K562 (cell line): Measurements from ENCODE around the gene TGFBR3L. TPM values are rescaled to one million over a fixed set of nuclear protein-coding genes. Genes with fewer than 3 reads are reported as not detected.

Experiments
- BRCA1 ChIP-seq, 2 experiments: fragments of 450-650 bp in 1 of 2; sonication (generic) in 1 of 2; formaldehyde crosslinking in 1 of 2; IDR thresholded peaks; 2 replicates each; pipeline versions ENCODE4 v1.5.0 to v1.6.1; 2017 to 2020; ENCODE audit warnings: mild to moderate bottlenecking in 1 of 2, missing genetic modification reagents in 1 of 2
- CGGBP1 ChIP-seq: fragments of 250-450 bp; sonication (Bioruptor Pico); IDR thresholded peaks from 2 replicates; pipeline ENCODE4 v1.9.0; 2021; ENCODE audit warnings: mild to moderate bottlenecking
- CHD7 ChIP-seq: fragments of 200-600 bp; sonication (generic); IDR thresholded peaks from one replicate; pipeline ENCODE4 v1.6.1; 2012; ENCODE audit warnings: mild to moderate bottlenecking, low read depth, low read length, inconsistent platforms
- CXXC5 ChIP-seq: fragments of 250-450 bp; sonication (Bioruptor Pico); IDR thresholded peaks from 2 replicates; pipeline ENCODE4 v1.8.0; 2022; ENCODE audit warnings: inconsistent platforms, mild to moderate bottlenecking, moderate library complexity
- MXI1 ChIP-seq: IDR thresholded peaks from 2 replicates; pipeline ENCODE4 v1.6.1; 2011; ENCODE audit warnings: low read depth, mild to moderate bottlenecking, improper control_type of control experiment, low read length
- NELFE ChIP-seq: IDR thresholded peaks from 2 replicates; pipeline ENCODE4 v1.6.1; 2011; ENCODE audit warnings: mild to moderate bottlenecking; ENCODE audit not compliant: insufficient read depth, insufficient read length
- SOX6 ChIP-seq: fragments of 450-650 bp; IDR thresholded peaks from 2 replicates; pipeline ENCODE4 v1.6.1; 2014; ENCODE audit warnings: mild to moderate bottlenecking
- TFAP4 ChIP-seq: sonication (generic); formaldehyde crosslinking; IDR thresholded peaks from 2 replicates; pipeline ENCODE4 v1.8.0; 2022; ENCODE audit warnings: missing genetic modification reagents, mild to moderate bottlenecking, moderate library complexity, borderline replicate concordance
- ZBTB43 ChIP-seq: sonication (generic); formaldehyde crosslinking; IDR thresholded peaks from 2 replicates; pipeline ENCODE4 v1.8.0; 2023; ENCODE audit warnings: mild to moderate bottlenecking, missing genetic modification reagents
- ZBTB8A ChIP-seq: fragments of 450-650 bp; IDR thresholded peaks from 2 replicates; pipeline ENCODE4 v1.6.1; 2018; ENCODE audit warnings: mild to moderate bottlenecking, moderate library complexity; ENCODE audit not compliant: partially characterized antibody
- ZNF133 ChIP-seq: fragments of 250-450 bp; sonication (Bioruptor Pico); IDR thresholded peaks from 2 replicates; pipeline ENCODE4 v1.4.0; 2020; ENCODE audit warnings: mild to moderate bottlenecking
- ZNF408 ChIP-seq: fragments of 250-450 bp; sonication (Bioruptor Pico); IDR thresholded peaks from 2 replicates; pipeline ENCODE4 v1.4.0; 2020; ENCODE audit warnings: low read depth, mild to moderate bottlenecking, moderate library complexity
- ZNF431 ChIP-seq: sonication (generic); formaldehyde crosslinking; IDR thresholded peaks from 2 replicates; pipeline ENCODE4 v1.8.0; 2022; ENCODE audit warnings: mild to moderate bottlenecking, missing genetic modification reagents
- ZNF75A ChIP-seq: fragments of 450-650 bp; formaldehyde crosslinking; IDR thresholded peaks from 2 replicates; pipeline ENCODE4 v1.4.0; 2020; ENCODE audit warnings: mild to moderate bottlenecking
- polyA plus RNA-seq, 8 experiments: library from polyadenylated mRNA; depleted of rRNA in 4 of 8; stranded (reverse) in 5 of 8; unstranded in 3 of 8; fragments of >200 nt; fragmentation: Nextera tagmentation in 2 of 8; fragmentation: Illumina TruSeq in 1 of 8; extraction: Ambion mirVana in 2 of 8; extraction: Trizol in 1 of 8; gene quantifications; 2 replicates each; pipeline versions ENCODE4 v1.2.1 to v1.2.3, GENCODE V29; 2011 to 2014; ENCODE audit warnings: inconsistent platforms in 1 of 8, missing spikeins in 1 of 8
- total RNA-seq, 7 experiments: library from RNA; depleted of rRNA in 6 of 7; stranded (reverse); fragments of >200 nt in 6 of 7; fragmentation: Illumina TruSeq in 2 of 7; extraction: Trizol in 2 of 7; gene quantifications; 2 replicates each; pipeline versions ENCODE4 v1.2.1 to v1.2.3, GENCODE V29; 2011 to 2021; ENCODE audit warnings: low replicate concordance in 1 of 7

TGFBR3L gene
- total and polyA plus RNA-seq, 9 of the 15 experiments (the other 6 are each of a cell fraction or from before 2014, with no cell fraction given): not detected

- no peak for TF ChIP-seq ZNF408 (CRISPR knock-in tag)
- TF ChIP-seq ZBTB8A: no peak
- TF ChIP-seq ZNF133 (CRISPR knock-in tag): no peak
- TF ChIP-seq ZBTB43 (CRISPR knock-in tag): no peak
- no peak for TF ChIP-seq ZNF431 (CRISPR knock-in tag)
- TF ChIP-seq MXI1: no peak
- no peak for TF ChIP-seq CXXC5
- no peak for TF ChIP-seq SOX6
- no peak for TF ChIP-seq NELFE
- no peak for TF ChIP-seq CHD7
- no peak for TF ChIP-seq TFAP4 (CRISPR knock-in tag)
- TF ChIP-seq BRCA1 (IDR thresholded peaks at IDR 0.05): no peak
- TF ChIP-seq BRCA1 (CRISPR knock-in tag; IDR thresholded peaks at IDR 0.05): no peak
- no peak for TF ChIP-seq ZNF75A (CRISPR knock-in tag)
- TF ChIP-seq CGGBP1 (CRISPR knock-in tag): no peak
Observed at GRCh38 chr19:7927605-7928333, 13.1 kb downstream of the TGFBR3L start (continued).
